Hepatocyte (in vitro differentiated cells): ENCODE measurements around the gene CSRP2. TPM values are rescaled to one million over a fixed set of nuclear protein-coding genes. Genes with fewer than 3 reads are reported as not detected.
A peak's percentile ranks its signal among the peaks of the same experiment; 100 is the strongest.

Experiments
- DNase-seq: peaks from one replicate; pipeline ENCODE4 v3.0.0-alpha.2; 2016; ENCODE audit warnings: low spot score
- H2AFZ ChIP-seq: fragments of 200-600 bp; sonication (generic); 2 replicates; pipeline ENCODE4 v1.6.0; 2016; ENCODE audit warnings: antibody characterized with exemption, mild to moderate bottlenecking
- H3K27ac ChIP-seq: fragments of 200-600 bp; sonication (generic); 2 replicates; pipeline ENCODE4 v1.5.1; 2016; ENCODE audit warnings: mild to moderate bottlenecking
- H3K27me3 ChIP-seq: fragments of 200-600 bp; sonication (generic); 2 replicates; pipeline ENCODE4 v1.6.1; 2016
- H3K36me3 ChIP-seq: fragments of 200-600 bp; sonication (generic); replicated peaks from 2 replicates; pipeline ENCODE4 v1.5.1; 2016; ENCODE audit warnings: low read depth; ENCODE audit not compliant: insufficient read depth
- H3K4me1 ChIP-seq: fragments of 200-600 bp; sonication (generic); 2 replicates; pipeline ENCODE4 v1.5.1; 2016; ENCODE audit warnings: mild to moderate bottlenecking, moderate library complexity; ENCODE audit not compliant: insufficient read depth
- H3K4me2 ChIP-seq: fragments of 200-600 bp; sonication (generic); 2 replicates; pipeline ENCODE4 v1.6.0; 2016
- H3K4me3 ChIP-seq: fragments of 200-600 bp; sonication (generic); 2 replicates; pipeline ENCODE4 v1.5.1; 2016; ENCODE audit warnings: mild to moderate bottlenecking
- H3K79me2 ChIP-seq: fragments of 200-600 bp; sonication (generic); 2 replicates; pipeline ENCODE4 v1.6.0; 2017; ENCODE audit warnings: mild to moderate bottlenecking
- H3K9me2 ChIP-seq: fragments of 200-600 bp; sonication (generic); replicated peaks from 2 replicates; pipeline ENCODE4 v1.6.0; 2017; ENCODE audit warnings: mild to moderate bottlenecking; ENCODE audit not compliant: insufficient read depth
- H3K9me3 ChIP-seq: fragments of 200-600 bp; sonication (generic); 2 replicates; pipeline ENCODE4 v1.5.1; 2016; ENCODE audit warnings: low read depth, mild to moderate bottlenecking
- H4K20me1 ChIP-seq: fragments of 200-600 bp; sonication (generic); 2 replicates; pipeline ENCODE4 v1.6.0; 2016; ENCODE audit warnings: mild to moderate bottlenecking; ENCODE audit not compliant: insufficient read depth, poor library complexity, severe bottlenecking
- EZH2 ChIP-seq: fragments of 200-600 bp; sonication (generic); IDR thresholded peaks from 2 replicates; pipeline ENCODE4 v1.6.1; 2016; ENCODE audit warnings: antibody characterized with exemption, mild to moderate bottlenecking, borderline replicate concordance
- EZH2phosphoT487 ChIP-seq: fragments of 200-600 bp; sonication (generic); IDR thresholded peaks from one replicate; pipeline ENCODE4 v1.6.1; 2018; ENCODE audit warnings: antibody characterized with exemption, mild to moderate bottlenecking, low read depth, moderate library complexity; ENCODE audit not compliant: unreplicated experiment, severe bottlenecking
- WGBS: methylation state at CpG from one replicate; pipeline ENCODE4 v1.1.6; 2016; ENCODE audit warnings: low lambda C conversion rate; ENCODE audit errors: missing lambda C conversion rate; 5-methylcytosine and 5-hydroxymethylcytosine counted together
- polyA plus RNA-seq: library from polyadenylated mRNA; unstranded; fragments of >200 nt; fragmentation: Nextera tagmentation; extraction: Ambion mirVana; gene quantifications from 2 replicates; pipeline ENCODE4 v1.2.1, GENCODE V29; 2016
- total RNA-seq: library from RNA; depleted of rRNA; stranded (reverse); fragments of >200 nt; gene quantifications from 2 replicates; pipeline ENCODE4 v1.2.3, GENCODE V29; 2014
- TF ChIP-seq, protein P1 (sequence below): fragments of 200-600 bp; sonication (generic); IDR thresholded peaks from 2 replicates; pipeline ENCODE4 v1.5.1; 2016; ENCODE audit warnings: antibody characterized with exemption, mild to moderate bottlenecking; ENCODE audit not compliant: poor library complexity

Gene CSRP2
- total and polyA plus RNA-seq, 2 experiments from 2014 or later: 92.1 to 110 TPM

DNA sequence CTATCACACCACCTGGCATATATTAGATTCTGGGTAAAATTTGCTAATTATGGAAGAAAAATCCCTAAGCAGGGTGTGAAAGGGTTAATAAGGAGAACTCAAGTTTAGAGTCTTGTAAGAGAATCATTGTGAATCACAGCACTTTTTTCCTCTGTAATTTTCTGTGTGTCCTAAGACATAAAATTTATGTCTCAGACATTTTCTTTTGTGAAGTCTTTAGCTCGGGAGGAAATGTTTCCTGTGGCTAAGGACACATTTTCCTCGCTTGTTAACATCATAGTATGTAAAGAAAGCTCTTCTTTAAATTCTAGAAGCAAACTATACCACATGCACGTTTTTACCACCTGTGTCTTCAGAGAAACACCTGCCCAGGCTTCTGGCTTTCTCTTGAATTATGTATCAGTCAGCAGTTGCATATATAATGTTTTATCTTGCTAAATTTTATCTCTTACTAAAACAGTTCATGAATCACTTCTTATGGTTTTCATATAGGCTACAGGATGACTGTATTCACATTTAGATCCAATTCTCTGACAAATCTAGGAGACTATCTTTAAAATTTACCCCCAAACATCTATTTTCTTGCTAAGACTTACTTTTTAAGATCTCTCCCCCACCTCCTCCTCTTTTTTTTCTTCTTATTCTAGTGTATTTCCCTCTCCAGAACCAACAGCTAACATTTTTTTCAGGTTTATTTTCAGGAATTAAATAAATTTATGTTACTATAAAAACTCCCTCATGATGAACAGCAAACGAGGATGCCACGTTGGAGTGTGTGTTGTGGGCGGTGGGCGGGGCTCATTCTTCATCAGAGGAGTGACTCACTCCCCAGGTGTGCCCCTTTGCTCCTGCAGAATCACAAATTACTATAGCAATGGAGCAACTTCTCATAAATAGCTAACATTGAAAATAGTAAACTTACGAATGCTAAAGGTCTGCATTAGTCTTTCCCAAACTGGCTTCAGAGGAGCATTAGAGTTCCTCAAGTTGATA, 11.6 kb upstream of the CSRP2 start:
- Histone ChIP-seq H2AFZ (no peak overlapping the region), H4K20me1 (no peaks in the 10 kb centered on the region), H3K27ac (no peak overlapping the region), H3K36me3 (no peaks in the 10 kb centered on the region), H3K27me3 (no peaks in the 10 kb centered on the region), H3K4me1 (no peaks in the 10 kb centered on the region), H3K4me2 (no peak overlapping the region), H3K9me3 (no peaks in the 10 kb centered on the region), H3K9me2 (no peaks in the 10 kb centered on the region), H3K79me2 (no peaks in the 10 kb centered on the region), H3K4me3 (no peak overlapping the region)
- 63% methylated on average over 8 of the region's 8 CpGs for WGBS
- no peak for TF ChIP-seq EZH2
- TF ChIP-seq, protein P1, sequence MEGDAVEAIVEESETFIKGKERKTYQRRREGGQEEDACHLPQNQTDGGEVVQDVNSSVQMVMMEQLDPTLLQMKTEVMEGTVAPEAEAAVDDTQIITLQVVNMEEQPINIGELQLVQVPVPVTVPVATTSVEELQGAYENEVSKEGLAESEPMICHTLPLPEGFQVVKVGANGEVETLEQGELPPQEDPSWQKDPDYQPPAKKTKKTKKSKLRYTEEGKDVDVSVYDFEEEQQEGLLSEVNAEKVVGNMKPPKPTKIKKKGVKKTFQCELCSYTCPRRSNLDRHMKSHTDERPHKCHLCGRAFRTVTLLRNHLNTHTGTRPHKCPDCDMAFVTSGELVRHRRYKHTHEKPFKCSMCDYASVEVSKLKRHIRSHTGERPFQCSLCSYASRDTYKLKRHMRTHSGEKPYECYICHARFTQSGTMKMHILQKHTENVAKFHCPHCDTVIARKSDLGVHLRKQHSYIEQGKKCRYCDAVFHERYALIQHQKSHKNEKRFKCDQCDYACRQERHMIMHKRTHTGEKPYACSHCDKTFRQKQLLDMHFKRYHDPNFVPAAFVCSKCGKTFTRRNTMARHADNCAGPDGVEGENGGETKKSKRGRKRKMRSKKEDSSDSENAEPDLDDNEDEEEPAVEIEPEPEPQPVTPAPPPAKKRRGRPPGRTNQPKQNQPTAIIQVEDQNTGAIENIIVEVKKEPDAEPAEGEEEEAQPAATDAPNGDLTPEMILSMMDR: no peak
- no peak for TF ChIP-seq EZH2phosphoT487
- DNase-seq: peak; percentile 63

DNA sequence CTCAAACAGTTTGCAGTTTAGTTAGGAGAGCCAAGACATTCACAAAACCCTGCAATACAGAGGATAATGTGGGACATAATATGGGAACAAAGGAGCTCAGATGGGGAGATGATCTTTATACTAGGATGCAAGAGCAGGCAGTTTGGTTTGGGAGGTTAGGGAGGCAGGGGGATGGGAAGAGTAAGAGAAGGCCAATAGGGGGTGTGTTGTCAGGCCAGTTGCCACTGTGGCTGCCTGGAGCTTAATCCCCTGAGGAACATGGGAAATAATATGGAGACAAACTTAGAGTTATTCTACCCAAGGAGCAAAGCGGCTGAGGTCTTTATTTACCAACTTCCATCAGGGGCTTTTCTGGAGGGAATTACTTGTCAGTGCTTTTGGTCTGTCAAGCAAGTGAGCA, 10.0 kb upstream of the CSRP2 start:
- Histone ChIP-seq H3K4me2 (no peak overlapping the region), H3K27me3 (no peaks in the 10 kb centered on the region), H3K36me3 (no peaks in the 10 kb centered on the region), H3K79me2 (no peaks in the 10 kb centered on the region), H3K4me3 (no peak overlapping the region), H3K9me3 (no peaks in the 10 kb centered on the region), H2AFZ (no peak overlapping the region), H3K4me1 (no peaks in the 10 kb centered on the region), H3K9me2 (no peaks in the 10 kb centered on the region), H4K20me1 (no peaks in the 10 kb centered on the region), H3K27ac (no peak overlapping the region)
- DNase-seq: no peak
- TF ChIP-seq, protein P1: no peak
- no peak for TF ChIP-seq EZH2
- TF ChIP-seq EZH2phosphoT487: no peak
- 94% methylated on average over 1 of the region's 1 CpG for WGBS

DNA sequence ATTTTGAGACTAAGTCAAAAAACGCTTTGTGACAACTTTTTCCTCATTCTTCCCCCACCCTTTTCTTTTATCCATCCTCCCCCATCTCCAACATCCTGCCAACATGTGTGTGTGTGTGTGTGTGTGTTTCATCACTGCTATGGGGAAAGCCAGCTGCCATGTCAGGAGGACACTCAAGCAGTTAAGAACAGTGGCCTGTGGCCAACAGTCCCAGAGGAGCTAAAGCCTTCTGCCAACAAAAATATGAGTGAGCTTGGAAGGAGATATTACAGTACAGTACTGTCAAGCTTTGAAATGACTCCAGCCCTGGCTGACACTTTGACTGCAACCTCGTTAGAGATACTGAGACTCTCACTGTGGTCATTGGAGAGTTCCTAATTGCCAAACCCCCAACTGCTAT, 5.0 kb upstream of the CSRP2 start:
- H3K4me1 ChIP-seq: peaks cover 6% of the 10 kb centered on the region
- H3K36me3 ChIP-seq: no peaks in the 10 kb centered on the region
- no peak for DNase-seq
- no peaks in the 10 kb centered on the region for H3K27me3 ChIP-seq
- no peaks in the 10 kb centered on the region for H4K20me1 ChIP-seq
- H3K9me3 ChIP-seq: no peaks in the 10 kb centered on the region
- no peak overlapping the region for H3K4me2 ChIP-seq
- H3K79me2 ChIP-seq: no peaks in the 10 kb centered on the region
- TF ChIP-seq, protein P1: no peak
- TF ChIP-seq EZH2 (no peak), EZH2phosphoT487 (no peak)
- H3K9me2 ChIP-seq: no peaks in the 10 kb centered on the region
- no peak overlapping the region for H2AFZ ChIP-seq
- no peak overlapping the region for H3K4me3 ChIP-seq
- 79% methylated on average over 2 of the region's 2 CpGs for WGBS
- no peak overlapping the region for H3K27ac ChIP-seq
